BLaER1 treated with 17β-estradiol and CSF1 and Interleukin-3, amounts not matched to agents 10 nM and 100 nM (cell line): ENCODE measurements around the gene DDRGK1.
"Not testable (repeated sequence)": the region's sequence is repeated elsewhere in the genome, so short reads cannot be mapped to it uniquely, and the experiment has no call there.

Experiments
- H3K27ac ChIP-seq, 11 experiments: shearing (Covaris generic); formaldehyde crosslinking; 2 replicates each; pipeline ENCODE4 v1.8.1; 2022
- H3K27me3 ChIP-seq, 11 experiments: shearing (Covaris generic); formaldehyde crosslinking; 2 replicates each; pipeline ENCODE4 v1.8.1; 2022
- H3K36me3 ChIP-seq, 11 experiments: shearing (Covaris generic); formaldehyde crosslinking; 2 replicates each; pipeline ENCODE4 v1.8.1; 2022
- H3K4me1 ChIP-seq, 10 experiments: shearing (Covaris generic); formaldehyde crosslinking; 2 replicates each; pipeline ENCODE4 v1.8.1; 2022
- H3K4me2 ChIP-seq, 11 experiments: shearing (Covaris generic); formaldehyde crosslinking; 2 replicates each; pipeline ENCODE4 v1.8.1; 2022
- H3K4me3 ChIP-seq, 10 experiments: shearing (Covaris generic); formaldehyde crosslinking; 2 replicates each; pipeline ENCODE4 v1.8.1; 2022
- H3K9ac ChIP-seq, 11 experiments: shearing (Covaris generic); formaldehyde crosslinking; 2 replicates each; pipeline ENCODE4 v1.8.1; 2022
- H3K9me3 ChIP-seq, 11 experiments: shearing (Covaris generic); formaldehyde crosslinking; replicated peaks in 1 of 11; 2 replicates each; pipeline ENCODE4 v1.8.1; 2022
- H4K20me1 ChIP-seq, 11 experiments: shearing (Covaris generic); formaldehyde crosslinking; 2 replicates each; pipeline ENCODE4 v1.8.1; 2022
- Cebpa-rat ChIP-seq, 11 experiments: shearing (Covaris generic); IDR thresholded peaks; 2 replicates each; pipeline ENCODE4 v1.8.1; 2022

The DDRGK1 gene

DNA sequence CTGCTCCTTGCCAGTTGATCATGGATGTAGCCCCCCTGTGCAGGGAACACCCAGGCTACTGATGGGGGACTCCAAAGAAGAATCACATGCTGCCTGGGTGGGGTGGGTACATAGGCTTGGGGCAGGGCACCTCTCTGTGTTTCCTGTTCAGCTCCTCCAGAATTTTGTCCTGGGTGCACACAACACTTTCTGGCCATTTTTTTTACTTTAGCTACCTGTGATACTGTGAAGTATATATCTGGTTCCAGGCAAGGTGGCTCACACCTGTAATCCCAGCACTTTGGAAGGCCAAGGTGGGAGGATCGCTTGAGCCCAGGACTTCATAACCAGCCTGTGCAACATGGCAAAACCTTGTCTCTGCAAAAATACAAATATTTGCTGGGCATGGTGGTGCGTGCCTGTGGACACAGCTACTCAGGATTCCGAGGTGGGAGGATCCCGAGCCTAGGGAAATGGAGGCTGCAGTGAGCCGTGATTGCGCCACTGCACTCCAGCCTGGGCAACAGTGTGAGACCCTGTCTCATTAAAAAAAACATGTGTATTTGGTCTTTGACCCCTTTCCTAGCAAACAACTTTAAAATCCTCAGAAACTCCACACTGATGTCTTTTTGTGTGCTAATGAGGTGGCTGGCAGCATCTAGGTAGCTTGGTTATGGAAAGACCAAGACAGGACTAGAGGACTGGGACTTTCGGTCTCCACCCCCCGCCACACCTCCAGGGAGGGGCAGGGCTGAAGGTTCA, 20.4 kb upstream of the DDRGK1 start:
- Histone ChIP-seq H4K20me1 (peaks cover 0 to 53% (median 30%) of the 10 kb centered on the region in 11 experiments; a peak in 17 of 22 replicates), H3K27me3 (no peaks in the 10 kb centered on the region), H3K9ac (peak overlapping the region in 1 of 11 experiments; percentile 19; a peak in 2 of 22 replicates), H3K9me3 (no peaks in the 10 kb centered on the region), H3K4me1 (peaks cover 25 to 51% (median 35%) of the 10 kb centered on the region in 10 experiments), H3K4me2 (peak overlapping the region in 6 of 11 experiments; percentile 75 to 93 (median 90); a peak in 9 of 22 replicates), H3K27ac (0 out of 22 replicates have a peak overlapping the region, but pooled peaks of 1 of the 11 experiments have one; percentile 70), H3K4me3 (no peak overlapping the region), H3K36me3 (peaks cover 22 to 57% (median 40%) of the 10 kb centered on the region in 11 experiments)
- TF ChIP-seq Cebpa-rat (IDR thresholded peaks at IDR 0.05) = no peak

DNA sequence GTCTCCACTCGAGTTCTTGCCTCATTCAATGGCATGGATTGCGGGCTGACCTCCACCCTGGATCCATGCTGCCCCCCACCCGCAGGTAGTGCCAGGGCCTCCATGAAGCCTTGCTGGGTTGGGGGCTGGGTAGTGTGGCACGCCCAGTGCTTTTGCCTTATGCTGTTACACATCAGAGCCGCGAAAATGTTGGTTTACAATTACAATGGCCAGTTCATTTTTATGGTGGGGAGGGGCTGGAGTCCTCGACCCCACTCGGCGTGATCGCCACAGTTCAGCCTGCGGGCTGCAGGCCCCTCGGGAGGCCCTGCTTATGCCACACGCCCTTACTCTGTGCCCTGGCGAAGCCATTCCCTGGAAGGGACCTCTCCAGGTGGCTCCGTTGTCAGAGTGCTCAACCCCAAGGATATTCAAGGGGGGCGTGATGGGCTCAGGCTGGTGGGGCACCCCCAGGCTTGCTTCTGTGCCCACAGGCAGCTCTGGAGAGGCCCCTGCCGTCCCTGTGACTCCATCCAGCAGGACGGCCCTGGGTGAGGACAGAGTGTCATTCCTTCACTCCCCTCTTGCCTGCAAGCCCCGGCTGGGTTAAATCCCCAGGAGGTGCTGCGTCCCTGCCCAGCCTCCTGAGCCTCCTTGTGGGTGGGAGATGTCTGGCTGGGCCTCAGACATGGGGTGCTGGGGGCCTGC, 19.7 kb upstream of the DDRGK1 start:
- no peaks in the 10 kb centered on the region for H3K9me3 ChIP-seq
- H3K9ac ChIP-seq = peak overlapping the region in 5 of 11 experiments; percentile 32 to 63 (median 47); a peak in 9 of 22 replicates
- peak overlapping the region; percentile 75 to 97 (median 91); a peak in 20 of 22 replicates for H3K4me2 ChIP-seq
- peaks cover 0 to 53% (median 30%) of the 10 kb centered on the region in 11 experiments; a peak in 17 of 22 replicates for H4K20me1 ChIP-seq
- peaks cover 25 to 64% (median 46%) of the 10 kb centered on the region in 11 experiments for H3K36me3 ChIP-seq
- H3K4me3 ChIP-seq = peak overlapping the region in 1 of 10 experiments; percentile 45; a peak in 1 of 20 replicates
- peak overlapping the region in 6 of 11 experiments; percentile 54 to 74 (median 66); a peak in 9 of 22 replicates for H3K27ac ChIP-seq
- no peak for TF ChIP-seq Cebpa-rat (IDR thresholded peaks at IDR 0.05)
- H3K4me1 ChIP-seq = peaks cover 25 to 51% (median 35%) of the 10 kb centered on the region in 10 experiments
- no peaks in the 10 kb centered on the region for H3K27me3 ChIP-seq

DNA sequence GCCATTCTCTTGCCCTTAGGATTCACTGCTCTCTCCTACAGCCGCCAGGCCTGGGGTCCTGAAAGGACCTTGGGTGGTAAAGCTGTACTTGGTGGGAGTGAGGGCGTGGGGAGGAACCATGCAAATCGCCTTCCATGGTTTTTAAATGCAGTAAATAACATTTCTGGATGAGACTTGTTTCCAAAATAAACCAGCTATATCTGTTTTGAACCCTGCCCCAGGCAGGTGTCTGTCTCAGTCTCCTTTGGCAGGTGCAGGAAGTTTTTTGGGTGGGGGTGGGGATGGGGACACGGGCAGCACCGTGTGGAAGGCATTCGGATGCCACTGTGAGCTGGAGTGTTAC, 19.1 kb upstream of the DDRGK1 start:
- peaks cover 25 to 69% (median 51%) of the 10 kb centered on the region in 11 experiments for H3K36me3 ChIP-seq
- peak overlapping the region; percentile 75 to 97 (median 91) for H3K4me2 ChIP-seq
- H3K27me3 ChIP-seq = no peaks in the 10 kb centered on the region
- TF ChIP-seq Cebpa-rat (IDR thresholded peaks at IDR 0.05) = no peak
- peaks cover 0 to 58% (median 30%) of the 10 kb centered on the region in 11 experiments; a peak in 17 of 22 replicates for H4K20me1 ChIP-seq
- peak overlapping the region in 10 of 11 experiments; percentile 32 to 63 (median 56); a peak in 17 of 22 replicates for H3K9ac ChIP-seq
- peaks cover 25 to 51% (median 35%) of the 10 kb centered on the region in 10 experiments for H3K4me1 ChIP-seq
- H3K9me3 ChIP-seq = no peaks in the 10 kb centered on the region
- peak overlapping the region in 4 of 10 experiments; percentile 8 to 45 (median 26); a peak in 4 of 20 replicates for H3K4me3 ChIP-seq
- H3K27ac ChIP-seq = peak overlapping the region in 10 of 11 experiments; percentile 17 to 74 (median 63); a peak in 18 of 22 replicates

DNA sequence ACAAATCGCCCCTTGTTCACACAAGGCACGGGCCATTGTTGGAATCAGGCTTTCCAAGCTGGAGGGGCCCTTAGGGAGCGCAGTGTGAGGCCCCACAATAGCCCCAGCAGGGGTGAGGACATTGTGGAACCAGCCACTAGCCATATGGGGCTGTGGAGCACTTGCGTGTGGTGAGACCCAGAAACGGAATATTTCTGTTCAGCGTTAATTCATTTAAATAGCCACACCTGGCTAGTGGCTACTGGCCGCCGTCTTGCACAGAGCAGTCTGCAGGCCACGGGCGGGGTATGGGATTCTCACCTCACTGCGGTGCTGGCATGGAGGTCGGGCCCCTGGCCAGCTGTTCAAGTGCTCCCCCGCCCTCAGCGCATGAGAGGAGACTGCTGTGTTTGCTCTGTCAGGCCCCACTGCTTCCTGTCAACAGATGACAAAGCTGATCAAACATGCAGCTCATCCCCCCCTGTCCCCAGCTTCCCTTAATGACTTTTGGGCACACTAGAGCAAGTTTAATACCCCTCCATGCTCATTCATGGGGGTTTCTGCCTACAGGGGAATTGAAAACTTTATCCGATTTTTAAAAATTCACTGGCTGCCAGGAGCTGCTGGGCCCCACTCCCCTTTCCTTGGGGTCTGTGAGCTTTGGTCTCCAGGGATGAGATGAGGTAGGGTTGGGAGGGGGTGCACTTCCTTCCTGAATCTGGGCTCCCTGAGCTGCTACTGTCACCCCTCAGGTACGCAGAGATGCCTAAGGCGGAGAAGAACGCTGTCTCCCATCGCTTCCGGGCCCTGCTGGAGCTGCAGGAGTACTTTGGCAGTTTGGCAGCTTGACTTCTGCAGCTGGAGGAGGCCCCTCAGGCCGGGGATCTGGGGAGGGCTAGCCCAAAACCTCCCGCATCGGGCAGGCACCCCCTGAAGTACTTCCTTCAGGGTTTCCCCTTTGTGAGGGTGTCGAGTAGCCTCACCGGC, 18.4 kb upstream of the DDRGK1 start:
- Histone ChIP-seq H3K9ac (peak overlapping the region; percentile 32 to 63 (median 55); a peak in 20 of 22 replicates), H3K27ac (peak overlapping the region in 10 of 11 experiments; percentile 25 to 74 (median 63); a peak in 19 of 22 replicates), H4K20me1 (peaks cover 0 to 59% (median 35%) of the 10 kb centered on the region in 11 experiments; a peak in 17 of 22 replicates), H3K4me3 (peak overlapping the region in 7 of 10 experiments; percentile 6 to 45 (median 24); a peak in 6 of 20 replicates), H3K27me3 (no peaks in the 10 kb centered on the region), H3K4me1 (peaks cover 30 to 58% (median 39%) of the 10 kb centered on the region in 10 experiments), H3K4me2 (peak overlapping the region; percentile 75 to 97 (median 91)), H3K36me3 (peaks cover 30 to 75% (median 55%) of the 10 kb centered on the region in 11 experiments), H3K9me3 (no peaks in the 10 kb centered on the region)
- TF ChIP-seq Cebpa-rat (IDR thresholded peaks at IDR 0.05) = no peak

DNA sequence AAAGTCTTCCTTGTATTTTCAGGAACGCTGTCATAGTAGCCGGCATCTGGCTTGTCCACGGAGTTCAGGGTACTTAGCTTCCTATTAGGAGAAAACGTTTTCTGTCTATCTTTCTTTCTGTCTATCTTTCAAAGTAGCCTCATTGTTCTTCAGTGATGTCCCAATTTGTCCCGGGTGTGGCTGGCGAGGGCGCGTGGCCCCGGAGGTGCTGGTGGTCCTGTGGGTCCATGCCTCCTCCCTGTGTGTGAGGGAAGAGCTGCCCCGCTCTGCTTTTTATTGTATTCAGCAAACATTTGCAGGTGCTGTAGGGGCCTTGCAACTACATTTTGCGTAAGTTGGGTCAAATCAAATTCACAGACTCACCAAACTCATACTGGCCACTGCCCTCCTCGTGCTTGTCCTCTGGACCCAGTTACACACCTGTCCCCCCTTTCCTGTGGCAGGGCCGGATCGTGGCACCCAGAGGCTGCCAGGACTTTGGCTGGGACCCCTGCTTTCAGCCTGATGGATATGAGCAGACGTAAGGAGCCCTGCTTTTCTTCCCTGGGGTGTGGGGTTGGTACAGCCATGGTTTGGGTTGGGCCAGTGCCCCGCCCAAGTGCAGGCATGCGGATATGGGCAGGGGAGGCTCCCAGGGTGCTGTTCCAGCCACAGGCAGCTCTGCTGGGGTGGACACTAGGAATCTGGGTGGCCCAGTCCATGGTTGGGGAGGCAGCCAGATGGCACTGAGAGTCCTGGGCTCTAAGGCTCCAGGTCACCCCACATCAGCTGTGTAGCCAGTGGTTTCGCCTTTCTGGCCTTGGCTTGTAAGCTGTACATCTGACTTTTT, 17.1 kb upstream of the DDRGK1 start:
- peak overlapping the region in 4 of 11 experiments; percentile 9 to 36 (median 24); a peak in 2 of 22 replicates for H3K9ac ChIP-seq
- no peak for TF ChIP-seq Cebpa-rat (IDR thresholded peaks at IDR 0.05)
- peaks cover 43 to 81% (median 68%) of the 10 kb centered on the region in 11 experiments for H3K36me3 ChIP-seq
- no peaks in the 10 kb centered on the region for H3K27me3 ChIP-seq
- peaks cover 0 to 60% (median 35%) of the 10 kb centered on the region in 11 experiments; a peak in 17 of 22 replicates for H4K20me1 ChIP-seq
- H3K9me3 ChIP-seq = no peaks in the 10 kb centered on the region
- H3K27ac ChIP-seq = peak overlapping the region in 1 of 11 experiments; percentile 74; a peak in 4 of 22 replicates
- H3K4me1 ChIP-seq = peaks cover 30 to 66% (median 42%) of the 10 kb centered on the region in 10 experiments
- no peak overlapping the region for H3K4me3 ChIP-seq
- peak overlapping the region in 9 of 11 experiments; percentile 75 to 97 (median 91); a peak in 19 of 22 replicates for H3K4me2 ChIP-seq

DNA sequence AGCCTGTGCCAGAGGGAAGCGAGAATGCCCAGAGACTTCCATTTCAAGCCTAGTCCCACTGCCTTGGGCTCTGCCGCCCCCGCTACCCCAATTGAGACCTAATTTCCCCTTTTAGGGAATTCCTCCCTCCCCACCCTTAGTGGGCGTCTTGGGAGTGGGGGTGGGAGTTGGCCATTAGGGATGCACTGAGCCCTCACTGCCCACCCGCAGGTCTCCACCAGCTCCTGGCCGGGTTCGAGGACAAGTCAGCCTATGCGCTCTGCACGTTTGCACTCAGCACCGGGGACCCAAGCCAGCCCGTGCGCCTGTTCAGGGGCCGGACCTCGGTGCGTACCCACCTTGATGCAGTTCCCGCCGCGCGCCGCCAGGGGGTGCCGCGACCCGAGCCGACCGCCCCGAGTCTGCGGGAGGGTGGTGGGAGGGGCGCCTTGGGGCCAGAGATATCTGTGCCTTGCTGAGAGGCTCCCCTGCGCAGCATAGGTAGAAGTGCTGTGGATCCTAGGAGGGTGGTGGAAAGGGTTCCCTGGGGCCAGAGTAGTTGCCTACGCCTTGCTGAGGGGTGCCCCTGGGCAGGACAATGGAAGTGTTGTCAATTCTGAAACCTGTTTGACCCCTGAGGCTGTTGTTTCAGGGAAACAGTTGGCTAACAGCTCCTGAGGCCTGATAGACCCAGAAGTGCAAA, 14.0 kb upstream of the DDRGK1 start:
- Histone ChIP-seq H3K36me3 (peaks cover 69 to 92% (median 83%) of the 10 kb centered on the region in 11 experiments), H3K9me3 (no peaks in the 10 kb centered on the region), H3K4me2 (peak overlapping the region in 6 of 11 experiments; percentile 1 to 53 (median 34); a peak in 8 of 22 replicates), H4K20me1 (peaks cover 0 to 51% (median 29%) of the 10 kb centered on the region in 11 experiments; a peak in 16 of 22 replicates), H3K4me3 (no peak overlapping the region), H3K9ac (no peak overlapping the region), H3K27ac (no peak overlapping the region), H3K27me3 (no peaks in the 10 kb centered on the region), H3K4me1 (peaks cover 19 to 41% (median 31%) of the 10 kb centered on the region in 10 experiments)
- no peak for TF ChIP-seq Cebpa-rat (IDR thresholded peaks at IDR 0.05)

DNA sequence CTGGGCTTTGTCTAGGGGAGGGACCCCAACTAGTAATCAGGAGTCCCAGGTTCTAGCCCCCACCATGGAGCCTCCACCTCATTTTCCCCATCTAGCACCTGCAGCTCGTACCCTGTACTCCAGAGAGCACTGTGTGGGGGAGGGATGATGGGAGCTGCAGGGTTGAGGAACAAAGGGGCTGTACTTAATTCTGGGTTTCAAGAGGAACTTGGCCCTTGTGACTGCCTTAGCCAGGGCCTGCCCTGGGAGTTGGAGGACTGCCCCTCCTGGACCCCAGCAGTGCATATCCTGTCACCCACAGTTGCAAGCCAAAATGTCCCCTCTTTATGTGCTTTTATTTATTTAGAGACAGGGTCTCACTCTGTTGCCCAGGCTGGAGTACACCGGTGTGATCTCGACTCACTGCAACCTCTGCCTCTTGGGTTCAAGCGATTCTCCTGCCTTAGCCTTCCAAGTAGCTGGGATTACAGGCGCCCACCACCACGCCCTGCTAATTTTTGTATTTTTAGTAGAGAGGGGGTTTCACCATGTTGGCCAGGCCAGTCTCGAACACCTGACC, 11.0 kb upstream of the DDRGK1 start:
- Histone ChIP-seq H3K4me2 (peak overlapping the region in 1 of 11 experiments; percentile 46; a peak in 2 of 22 replicates), H3K36me3 (peaks cover 57 to 83% (median 70%) of the 10 kb centered on the region in 11 experiments), H3K9ac (peak overlapping the region in 2 of 11 experiments; percentile 41 to 46; a peak in 2 of 22 replicates), H4K20me1 (peaks cover 0 to 35% (median 22%) of the 10 kb centered on the region in 11 experiments; a peak in 11 of 22 replicates), H3K4me1 (peaks cover 14 to 40% (median 22%) of the 10 kb centered on the region in 10 experiments)
- not testable (repeated sequence) for H3K27ac ChIP-seq, H3K27me3 ChIP-seq, H3K4me3 ChIP-seq, H3K9me3 ChIP-seq
